ENCODE results near the gene EXD3.

DNA sequence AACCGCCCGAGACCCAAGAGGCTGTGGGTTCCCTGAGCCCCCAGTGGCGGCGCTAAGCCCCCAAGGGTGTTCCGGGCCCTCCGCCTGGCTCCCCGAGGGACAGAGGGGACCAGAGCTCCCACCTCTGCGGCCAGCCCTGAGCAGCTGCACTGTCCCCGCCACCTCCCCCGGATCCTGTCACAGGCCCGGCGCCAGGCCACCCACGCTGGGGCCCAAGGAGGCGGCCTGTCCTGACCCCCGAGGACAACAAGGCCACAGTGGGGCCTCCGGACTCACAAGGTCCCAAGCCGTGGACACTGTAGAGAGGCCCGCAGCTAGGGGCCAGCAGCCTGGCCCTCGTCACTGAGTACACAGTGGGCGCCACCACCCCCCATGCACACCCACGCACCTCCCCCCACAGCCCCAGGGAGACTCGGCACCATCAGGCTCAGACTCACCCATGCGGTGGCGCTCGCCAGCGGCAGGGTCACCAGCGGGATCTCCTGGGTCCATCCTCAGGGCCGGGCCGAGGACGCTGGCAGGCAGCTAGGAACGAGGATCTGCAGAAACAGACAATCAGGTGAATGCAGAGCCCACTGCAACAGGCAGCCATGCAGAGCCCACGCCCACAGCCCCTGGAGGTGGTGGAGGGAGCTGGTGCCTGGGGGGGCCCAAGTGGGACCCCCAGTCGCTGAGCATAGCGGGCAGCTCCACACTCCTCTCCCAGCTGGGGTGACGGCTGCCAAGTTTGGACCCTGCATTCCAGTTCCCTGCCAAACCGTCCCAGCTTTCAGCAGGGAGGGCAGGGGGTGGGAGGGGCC is 27.9 kb downstream of the EXD3 start:
- no peak for TF ChIP-seq CTCF (conservative IDR thresholded peaks at IDR 0.05; ENCODE audit: low read depth, low read length)
- no peak for TF ChIP-seq FOS (IDR thresholded peaks at IDR 0.05; ENCODE audit: low read depth, low read length)
- TF ChIP-seq POLR2A (IDR thresholded peaks at IDR 0.05; ENCODE audit: low read depth, low read length) = no peak
- TF ChIP-seq RAD21 (IDR thresholded peaks at IDR 0.05; ENCODE audit: low read length) = no peak

All from IMR-90 (cell line).